Nucleus accumbens (tissue), 56 donors: ENCODE data around the gene MMP13.
"Not testable (repeated sequence)": the region's sequence is repeated elsewhere in the genome, so short reads cannot be mapped to it uniquely, and the experiment has no call there.

Experiments
- DNase-seq, 56 donors: peaks; one replicate each; lab custom pipeline; 2025; lab: John Stamatoyannopoulos, UW

The MMP13 gene

DNA sequence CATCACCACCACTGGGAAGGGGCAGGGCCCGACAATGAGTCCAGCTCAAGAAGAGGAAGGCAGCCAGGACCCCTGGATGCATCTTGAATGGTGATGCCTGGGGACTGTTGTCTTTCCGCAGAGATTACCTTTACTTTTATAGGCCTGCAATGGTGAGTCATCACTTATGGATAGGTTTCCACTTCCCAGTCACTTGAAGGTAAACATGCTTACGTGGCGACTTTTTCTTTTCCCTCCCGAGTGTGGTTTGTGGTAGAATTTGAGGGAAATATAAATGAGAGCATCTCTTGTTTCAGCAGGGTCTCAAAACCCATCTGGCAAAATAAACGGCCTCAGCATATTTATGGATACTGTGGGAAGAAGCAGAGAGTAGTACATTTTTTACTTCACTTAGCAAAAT is at the start of gene MMP13:
MMP13 (minus strand) TSS at position 109 of the 400 bp plus-strand sequence; CDS start at position 82, 27 bp downstream.
- DNase-seq: no peak

DNA sequence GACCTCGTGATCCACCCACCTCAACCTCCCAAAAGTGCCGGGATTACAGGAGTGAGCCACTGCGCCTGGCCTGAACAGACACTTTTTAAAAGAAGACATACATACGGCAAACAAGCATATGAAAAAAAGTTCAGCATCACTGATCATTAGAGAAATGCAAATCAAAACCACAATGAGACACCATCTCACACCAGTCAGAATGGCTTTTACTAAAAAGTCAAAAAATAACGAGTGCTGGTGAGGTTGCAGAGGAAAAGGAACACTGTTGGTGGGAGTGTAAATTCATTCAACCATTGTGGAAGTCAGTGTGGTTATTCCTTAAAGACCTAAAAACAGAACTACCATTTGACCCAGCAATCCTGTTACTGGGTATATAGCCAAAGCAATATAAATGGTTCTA is 48.7 kb upstream of the MMP13 start:
- DNase-seq: not testable (repeated sequence)

DNA sequence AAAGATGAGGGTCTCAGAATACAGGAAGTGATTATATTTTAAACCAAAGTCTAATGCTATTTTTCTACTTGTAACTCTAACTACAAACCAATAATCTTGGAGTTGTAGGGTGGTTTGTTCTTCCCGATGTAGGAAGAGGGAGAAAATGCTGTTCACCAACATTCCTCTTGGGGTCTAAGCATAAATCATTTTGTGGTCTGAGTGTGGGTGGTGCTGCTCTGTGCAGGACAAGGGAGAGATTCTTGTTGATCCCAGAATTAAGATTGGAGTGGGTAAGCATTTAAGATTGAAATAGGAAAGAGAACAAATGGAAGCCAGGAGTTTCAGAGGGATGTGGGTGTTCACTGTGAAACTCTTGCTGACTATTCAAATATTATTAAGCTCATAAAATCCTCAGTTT is 38.6 kb upstream of the MMP13 start:
- no peak for DNase-seq

DNA sequence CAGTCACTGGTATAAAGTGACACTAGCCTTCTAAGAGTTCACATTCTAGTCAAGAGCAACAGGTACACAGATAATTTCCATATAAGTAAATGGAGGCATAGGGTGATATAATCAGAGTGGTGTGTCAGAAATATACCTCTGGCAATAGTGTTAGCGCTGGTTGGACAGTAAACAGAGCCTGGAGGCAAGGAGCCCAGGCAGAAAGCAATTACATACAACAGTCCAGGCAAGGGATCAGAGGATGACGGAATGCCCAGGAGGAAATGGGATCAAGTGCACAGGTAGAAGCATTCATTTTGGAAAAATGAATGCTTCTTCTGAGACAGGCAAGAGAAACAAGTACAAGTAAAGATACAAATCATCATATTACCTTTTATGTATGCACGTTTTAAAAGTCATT is 36.2 kb upstream of the MMP13 start:
- DNase-seq: no peak

DNA sequence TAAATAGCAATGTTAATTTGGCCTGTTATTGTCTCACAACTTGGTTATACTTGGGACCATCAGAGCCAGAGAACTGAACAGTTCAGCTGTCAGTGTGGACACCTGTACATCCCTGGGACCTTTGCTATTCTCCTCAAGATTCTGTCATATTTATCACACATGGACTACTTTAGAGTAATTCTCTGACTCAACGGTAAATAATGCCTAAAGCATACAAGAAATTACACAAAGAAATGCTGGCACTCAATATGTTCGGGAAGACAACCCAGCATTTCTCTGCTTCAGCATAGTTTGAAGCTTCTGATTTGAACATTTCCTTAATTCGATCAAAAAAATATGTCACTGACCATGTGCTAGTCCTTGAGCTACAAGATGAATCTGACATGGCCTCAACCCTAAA is 34.6 kb upstream of the MMP13 start:
- DNase-seq: no peak

DNA sequence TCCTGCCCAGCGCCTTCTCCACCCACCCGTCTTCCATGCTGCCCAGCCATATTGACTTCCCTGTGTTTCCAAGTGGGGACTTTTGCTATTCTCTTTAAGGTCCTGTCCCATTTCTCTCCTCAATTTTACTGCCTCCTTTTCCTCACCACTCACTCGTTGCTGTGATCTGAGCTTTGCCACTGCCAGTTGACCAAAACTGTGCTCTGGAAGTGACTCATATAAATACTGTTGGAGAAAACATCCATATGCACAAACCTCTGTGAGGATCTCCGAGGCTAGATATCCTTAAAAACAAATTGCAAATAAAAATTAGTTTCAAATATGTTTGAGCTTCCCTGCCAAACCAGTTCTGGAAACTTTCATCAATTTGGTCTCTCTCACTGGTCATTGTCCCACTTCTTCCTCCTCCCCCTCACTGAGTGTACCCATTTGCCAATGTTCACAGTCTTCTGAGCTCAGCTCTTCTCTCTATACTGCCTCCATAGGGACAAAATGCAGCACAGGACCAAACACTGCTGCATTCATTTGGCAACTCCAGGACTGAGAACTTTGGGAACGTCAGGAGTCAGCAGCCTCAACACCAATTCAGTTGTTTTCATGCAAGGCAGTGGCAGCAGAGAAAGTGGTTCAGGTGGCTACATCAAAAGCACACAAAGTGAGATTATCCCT is 34.0 kb upstream of the MMP13 start:
- no peak for DNase-seq

DNA sequence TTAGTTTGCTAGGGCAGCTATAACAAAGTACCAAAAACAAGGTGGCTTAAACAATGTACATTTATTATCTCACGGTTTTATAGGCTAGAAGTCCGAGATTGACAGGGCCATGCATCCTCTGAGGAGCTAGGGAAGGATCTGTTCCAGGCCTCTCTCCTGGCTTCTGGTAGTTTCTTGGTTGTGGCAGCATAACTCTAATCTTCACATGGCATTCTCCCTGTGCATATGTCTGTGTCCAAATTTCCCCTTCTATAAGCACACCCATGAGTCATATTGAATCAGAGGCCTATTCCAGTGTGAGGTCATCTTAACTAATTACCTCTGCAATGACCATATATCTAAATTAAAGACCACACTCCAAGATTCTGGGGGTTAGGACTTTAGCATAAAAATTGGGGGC is 31.3 kb upstream of the MMP13 start:
- no peak for DNase-seq

DNA sequence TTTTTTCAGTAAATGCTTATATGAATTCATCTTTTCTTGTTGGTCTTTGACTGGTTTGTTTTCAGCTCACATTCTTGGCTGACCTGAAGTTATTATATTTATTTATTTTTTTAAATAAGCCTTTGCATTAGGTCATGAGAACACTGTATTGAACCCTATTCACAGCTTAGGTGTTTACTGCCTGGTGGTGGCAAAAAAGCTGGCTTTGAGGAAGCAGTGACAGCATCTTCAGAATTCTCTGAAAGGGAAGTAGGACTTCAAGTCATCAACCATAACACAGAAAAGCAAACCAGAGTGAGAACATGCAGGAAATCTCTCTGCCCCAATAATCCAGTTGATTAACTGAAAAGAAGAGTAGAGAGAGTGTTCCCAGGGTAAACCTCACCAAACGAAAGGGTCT is 30.3 kb upstream of the MMP13 start:
- no peak for DNase-seq

DNA sequence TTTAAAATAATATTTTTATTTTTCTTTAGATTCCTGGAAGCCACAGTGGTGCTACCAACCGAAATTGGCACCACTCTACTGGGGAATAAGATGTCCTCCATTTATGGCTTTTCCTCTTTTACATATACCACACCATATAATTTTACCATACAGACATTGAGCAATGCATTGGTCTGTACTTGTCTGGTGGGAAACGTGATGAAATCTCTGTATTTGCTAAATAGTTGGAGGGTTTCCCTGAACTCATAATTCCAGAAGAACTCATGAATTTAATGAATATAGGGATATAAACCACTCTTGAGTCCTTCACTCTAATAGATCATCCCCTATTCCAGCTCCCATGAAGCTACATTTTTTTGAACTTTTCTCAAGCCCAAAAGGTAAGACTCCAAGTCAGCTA is 28.0 kb upstream of the MMP13 start:
- DNase-seq: no peak

DNA sequence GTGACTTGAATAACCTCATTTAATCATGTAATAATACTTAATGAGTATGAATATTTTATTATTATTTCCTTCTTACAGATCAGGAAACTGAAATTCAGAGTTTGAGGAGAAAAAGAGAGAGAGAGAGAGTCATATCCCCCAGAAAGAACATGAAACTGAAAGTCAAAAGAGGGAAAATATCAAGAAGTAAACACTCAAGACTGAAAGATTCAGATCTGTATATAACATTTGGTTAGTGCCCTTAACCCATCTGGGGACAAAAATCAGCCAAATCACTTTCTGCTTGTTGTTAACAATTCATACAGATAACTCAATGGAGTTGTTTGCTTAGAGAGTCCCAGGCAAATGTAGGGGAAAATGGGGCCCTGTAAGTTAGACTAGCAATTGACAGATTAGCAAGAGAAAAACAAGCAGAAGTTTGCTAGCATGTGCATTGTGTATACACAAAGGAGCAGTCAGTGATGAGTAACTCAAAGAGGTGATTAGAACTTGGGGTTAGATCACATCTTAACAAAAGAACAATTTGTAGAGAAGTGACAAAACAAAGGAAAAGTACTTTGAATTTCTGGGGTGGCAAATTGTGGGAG is 25.9 kb upstream of the MMP13 start:
- DNase-seq: no peak

DNA sequence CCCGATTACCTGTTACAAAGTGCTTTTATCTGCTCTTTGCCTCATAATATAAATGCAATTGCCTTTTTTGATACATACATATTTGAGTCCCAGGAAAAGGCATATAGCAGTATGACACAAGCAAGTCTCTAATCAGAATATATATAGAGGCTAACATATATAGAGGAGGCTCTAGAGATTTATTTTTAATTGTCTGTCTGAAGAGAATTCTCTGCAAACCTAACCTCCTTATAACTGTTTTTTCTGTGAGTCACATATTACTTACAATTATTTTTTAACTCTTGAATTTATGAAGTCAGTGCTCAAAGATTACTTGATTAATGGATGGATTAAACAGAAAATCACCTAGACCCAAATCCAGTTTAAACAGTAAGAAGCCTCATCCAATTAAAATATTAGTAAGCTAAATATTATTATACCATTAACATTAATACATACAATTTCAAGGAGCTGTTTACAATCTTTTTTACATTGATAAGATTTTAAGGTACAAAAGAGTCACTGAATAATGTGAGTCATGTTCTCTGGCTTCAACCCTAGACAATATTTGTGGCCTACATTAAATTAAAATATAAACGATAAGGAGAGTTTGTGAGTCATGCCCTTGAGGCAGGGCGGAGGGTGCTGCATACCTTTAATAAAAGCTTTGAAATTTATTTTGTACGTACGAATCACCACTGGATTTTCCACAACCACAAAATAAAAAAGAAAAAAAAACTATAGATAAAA is 19.2 kb upstream of the MMP13 start:
- no peak for DNase-seq

DNA sequence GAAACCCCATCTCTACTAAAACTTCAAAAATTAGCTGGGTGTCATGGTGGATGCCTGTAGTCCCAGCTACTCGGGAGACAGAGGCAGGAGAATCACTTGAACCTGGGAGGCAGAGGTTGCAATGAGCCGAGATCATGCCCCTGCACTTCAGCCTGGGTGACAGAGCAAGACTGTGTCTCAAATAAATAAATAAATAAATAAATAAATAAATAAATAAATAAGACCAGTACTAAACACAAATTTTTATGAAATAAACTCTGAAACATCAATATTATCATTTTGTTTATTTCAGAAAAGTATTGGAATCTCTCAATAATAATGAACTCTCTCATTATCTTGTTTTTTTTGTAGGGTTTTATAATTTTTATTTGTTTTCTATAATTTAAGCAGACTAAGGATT is 18.2 kb upstream of the MMP13 start:
- not testable (repeated sequence) for DNase-seq

DNA sequence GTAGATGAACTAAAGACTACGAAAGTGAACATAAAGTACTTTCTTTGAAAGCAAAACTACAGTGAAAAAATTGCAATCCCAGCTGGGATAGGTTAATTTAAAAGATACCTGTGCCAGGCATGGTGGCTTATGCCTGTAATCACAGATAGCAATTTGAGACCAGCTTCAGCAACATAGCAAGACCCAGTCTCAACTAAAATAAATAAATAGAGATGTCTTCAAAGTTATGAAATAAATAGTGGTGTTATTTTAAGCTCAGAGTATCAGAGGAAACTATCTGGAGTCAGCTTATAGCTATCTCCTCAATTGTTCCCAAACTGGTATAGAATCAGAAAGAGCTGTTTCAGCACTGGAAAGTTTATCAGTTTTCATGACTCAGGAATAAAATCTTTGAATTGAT is 17.3 kb upstream of the MMP13 start:
- no peak for DNase-seq

DNA sequence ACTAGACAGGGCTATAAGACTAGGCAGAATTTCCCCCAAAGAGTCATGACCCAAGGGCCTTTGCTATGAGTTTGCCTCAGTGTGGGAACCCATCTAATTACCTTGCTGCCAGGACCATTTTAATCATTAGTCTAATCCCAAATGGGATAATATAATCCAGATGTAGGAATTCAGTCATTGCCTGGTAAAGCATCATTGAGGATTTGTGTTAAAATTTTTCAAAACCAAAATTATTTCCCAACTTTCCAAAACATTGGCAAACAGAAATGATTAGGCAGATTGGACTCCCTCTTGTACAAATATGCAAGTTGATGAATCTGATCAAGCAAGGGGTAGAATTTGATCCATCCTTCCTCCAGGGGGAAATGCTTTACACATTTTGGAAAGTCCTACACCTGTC is 16.2 kb upstream of the MMP13 start:
- DNase-seq: no peak

DNA sequence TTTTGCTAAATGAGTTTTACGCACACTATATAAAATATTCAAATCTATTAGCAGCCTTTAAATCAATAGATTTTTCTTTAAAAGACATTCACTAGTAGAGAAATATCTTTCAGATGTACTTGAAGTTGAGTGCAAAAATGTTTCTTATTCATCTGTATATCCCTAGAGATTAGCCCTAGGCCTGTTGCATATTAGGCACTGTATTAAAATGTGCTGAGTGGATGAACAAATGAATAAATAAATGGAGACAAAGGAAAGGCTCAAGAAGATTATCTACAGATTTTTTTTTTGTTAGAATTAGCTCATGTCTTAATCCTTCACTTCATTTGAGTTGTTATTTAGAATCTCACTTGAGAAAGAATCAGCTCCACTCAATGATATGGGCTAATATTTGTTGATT is 12.0 kb upstream of the MMP13 start:
- DNase-seq: no peak

DNA sequence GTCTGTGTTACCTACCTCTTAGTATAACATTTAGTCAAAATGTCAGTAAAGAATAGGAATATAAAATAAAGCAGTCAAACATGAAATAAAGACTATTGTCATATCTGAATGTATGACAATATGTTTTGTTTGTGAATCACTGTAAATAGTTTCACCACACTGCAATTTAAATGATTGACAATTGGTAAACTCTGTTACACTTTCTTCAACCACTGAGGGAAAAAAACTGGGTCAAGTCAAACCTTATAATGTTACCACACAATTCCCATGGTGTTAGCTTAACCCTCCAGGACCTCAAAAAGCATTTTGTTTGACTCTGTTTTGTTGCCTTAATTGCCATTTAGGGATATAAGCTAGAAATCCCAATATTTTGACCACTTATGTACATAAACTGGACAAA is 10.5 kb upstream of the MMP13 start:
- DNase-seq: no peak

DNA sequence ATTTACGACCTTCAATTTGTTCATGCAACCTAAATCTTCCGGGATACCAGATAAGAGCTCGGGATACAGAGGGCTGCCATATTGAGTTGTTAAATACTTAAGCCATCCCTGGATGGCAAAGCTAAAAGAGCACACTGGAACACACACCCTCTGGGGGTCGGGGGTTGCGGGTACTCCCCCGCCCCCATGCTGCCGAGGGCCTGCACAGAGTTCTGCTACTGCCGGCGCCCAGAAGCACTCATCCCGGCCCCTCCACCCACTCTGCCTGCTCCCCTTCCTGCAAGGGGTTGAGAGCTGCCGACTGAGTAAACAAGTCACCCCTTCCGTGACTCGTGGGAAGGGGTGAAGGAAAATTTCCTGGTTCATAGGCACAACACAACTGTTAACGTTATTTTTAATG is 9.3 kb upstream of the MMP13 start:
- no peak for DNase-seq

DNA sequence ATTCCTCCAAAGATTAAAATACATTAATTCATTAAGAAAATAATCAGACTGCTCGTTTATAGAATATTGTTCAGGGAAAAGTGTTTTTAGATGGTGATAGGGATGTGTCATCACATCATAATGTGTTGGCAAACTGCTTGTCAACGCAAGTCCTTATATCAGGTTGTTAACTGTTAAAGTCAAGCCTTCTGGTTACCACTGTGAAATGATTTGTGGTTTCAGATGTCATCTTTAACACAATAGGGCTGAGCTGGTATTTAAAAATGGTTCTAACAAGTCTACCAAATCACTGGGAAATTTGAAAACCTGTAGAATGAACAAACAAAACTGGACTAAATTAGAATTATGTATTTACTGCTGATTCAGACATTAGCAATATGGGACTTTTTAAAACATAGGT is 2.4 kb upstream of the MMP13 start:
- DNase-seq: no peak

DNA sequence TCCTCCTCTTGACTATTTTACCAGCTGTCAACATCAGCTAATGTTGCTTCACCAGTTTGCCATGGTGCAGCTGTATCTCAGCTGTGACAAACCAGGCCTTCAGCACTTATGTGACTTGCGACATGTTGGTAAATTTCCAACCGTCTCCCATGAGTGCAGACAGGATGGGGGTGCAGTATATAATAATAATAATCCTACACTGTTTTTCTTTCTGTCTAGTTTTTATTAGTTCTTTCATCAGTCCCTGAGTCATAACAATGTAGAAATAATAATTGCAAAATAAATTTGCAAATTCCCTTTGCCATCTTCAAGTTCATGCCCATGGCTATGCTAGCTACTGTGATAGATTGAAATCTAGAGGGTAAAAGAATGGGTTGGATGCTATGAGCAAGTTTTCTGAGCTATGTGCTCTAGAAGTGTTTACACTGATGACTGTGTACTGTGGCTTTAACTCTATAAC is 4.9 kb downstream of the MMP13 start:
- no peak for DNase-seq

DNA sequence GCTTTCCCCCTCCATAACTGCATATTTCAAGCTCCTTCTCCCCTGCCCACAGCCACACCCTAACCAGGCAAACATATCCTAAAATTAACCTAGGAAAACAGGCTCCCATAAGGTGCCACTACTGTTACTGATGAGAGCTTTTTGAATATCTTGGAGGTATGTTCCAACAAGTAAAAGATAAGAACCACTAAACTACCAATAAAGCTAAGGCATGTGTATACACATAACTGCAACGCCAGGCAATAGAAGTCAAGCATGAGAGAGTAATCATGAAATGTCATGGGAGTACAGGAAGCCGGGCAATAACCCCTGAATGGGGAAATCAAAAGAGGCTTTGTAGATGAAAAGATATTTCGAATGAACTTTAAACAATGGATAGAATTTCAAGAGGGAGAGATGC is 9.3 kb downstream of the MMP13 start:
- DNase-seq: no peak

DNA sequence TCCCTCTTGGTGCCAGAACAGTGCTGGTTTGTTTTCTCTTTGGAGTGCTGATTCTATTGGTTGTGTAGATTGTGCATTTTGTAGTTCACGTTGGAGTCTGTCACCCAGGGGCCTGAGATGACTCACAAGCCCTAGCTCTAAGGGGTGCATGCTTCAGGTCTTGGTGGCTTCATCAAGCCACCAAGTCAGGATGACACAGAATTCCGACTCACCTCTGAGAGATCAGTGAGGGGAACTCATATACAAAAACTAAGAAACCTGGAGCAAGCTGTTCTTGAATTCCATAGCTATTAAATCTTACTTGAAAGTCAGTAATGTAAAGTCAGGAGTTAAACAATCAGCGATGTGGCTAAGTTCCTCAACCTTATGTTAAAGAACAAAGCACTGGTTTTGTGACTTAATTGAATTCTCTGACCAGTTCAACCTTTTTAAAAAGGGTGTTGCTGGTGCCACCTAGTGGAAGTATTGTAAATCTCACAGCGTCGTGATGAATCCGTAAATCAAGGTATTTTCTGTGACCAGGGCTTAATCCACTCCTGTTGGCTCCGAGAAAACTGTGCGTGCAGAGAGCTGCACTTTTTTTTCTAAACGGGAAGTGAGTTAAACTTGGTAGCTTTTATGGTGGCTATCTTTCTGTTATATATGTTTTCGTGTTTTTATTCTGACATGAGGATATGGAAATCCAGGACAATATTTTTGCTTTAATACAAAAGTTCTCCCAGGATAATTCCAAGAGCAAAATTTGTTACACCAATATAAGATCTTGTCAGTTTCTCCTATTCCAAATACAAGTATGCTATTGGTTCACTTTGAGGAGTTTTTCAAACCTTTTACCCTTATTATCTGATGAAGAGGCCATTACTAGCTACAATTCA is 14.6 kb downstream of the MMP13 start:
- peak in 13 of 56 donors; percentile 1 to 61 (median 8) for DNase-seq
